C4-2B (cell line): ENCODE results near the gene PAK5.

Source experiments
- ZFX ChIP-seq: fragments of 450-650 bp; IDR thresholded peaks from 2 replicates; pipeline ENCODE4 v1.6.1; 2017
- TF ChIP-seq, protein P1 (sequence below): fragments of 450-650 bp; conservative IDR thresholded peaks from 2 replicates; pipeline ENCODE4 v1.5.1; 2017; ENCODE audit warnings: mild to moderate bottlenecking

- TF ChIP-seq, protein P1, sequence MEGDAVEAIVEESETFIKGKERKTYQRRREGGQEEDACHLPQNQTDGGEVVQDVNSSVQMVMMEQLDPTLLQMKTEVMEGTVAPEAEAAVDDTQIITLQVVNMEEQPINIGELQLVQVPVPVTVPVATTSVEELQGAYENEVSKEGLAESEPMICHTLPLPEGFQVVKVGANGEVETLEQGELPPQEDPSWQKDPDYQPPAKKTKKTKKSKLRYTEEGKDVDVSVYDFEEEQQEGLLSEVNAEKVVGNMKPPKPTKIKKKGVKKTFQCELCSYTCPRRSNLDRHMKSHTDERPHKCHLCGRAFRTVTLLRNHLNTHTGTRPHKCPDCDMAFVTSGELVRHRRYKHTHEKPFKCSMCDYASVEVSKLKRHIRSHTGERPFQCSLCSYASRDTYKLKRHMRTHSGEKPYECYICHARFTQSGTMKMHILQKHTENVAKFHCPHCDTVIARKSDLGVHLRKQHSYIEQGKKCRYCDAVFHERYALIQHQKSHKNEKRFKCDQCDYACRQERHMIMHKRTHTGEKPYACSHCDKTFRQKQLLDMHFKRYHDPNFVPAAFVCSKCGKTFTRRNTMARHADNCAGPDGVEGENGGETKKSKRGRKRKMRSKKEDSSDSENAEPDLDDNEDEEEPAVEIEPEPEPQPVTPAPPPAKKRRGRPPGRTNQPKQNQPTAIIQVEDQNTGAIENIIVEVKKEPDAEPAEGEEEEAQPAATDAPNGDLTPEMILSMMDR = no peak
- TF ChIP-seq ZFX = no peak
These were observed 328.0 kb downstream of the PAK5 start for GRCh38 chr20:9510911-9511310.
